Measurements from ENCODE around the gene SLC24A1. TPM values are rescaled to one million over a fixed set of nuclear protein-coding genes. Genes with fewer than 3 reads are reported as not detected.
"Not testable (repeated sequence)": the region's sequence is repeated elsewhere in the genome, so short reads cannot be mapped to it uniquely, and the experiment has no call there.

Gene SLC24A1
- total RNA-seq, 2 experiments from 2014 or later, result 8.8 to 13.5 TPM

DNA sequence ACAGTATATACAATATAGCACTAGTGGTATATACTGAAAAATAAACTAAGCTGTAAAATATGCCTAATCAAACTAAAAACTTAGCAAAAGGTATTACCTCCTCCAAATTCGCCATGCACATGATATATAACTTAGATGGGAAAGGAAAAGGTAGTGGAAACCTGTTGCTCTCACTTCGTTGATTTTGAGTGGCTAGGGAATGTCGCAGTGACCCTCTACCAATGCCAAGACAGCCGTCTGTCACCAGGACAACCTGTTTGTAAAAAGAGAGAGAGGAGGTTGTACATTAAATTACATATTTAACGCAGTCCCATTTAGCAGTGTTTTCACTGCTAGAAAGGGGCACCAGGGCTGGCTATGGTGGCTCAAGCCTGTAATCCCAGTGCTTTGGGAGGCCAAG lies 22.1 kb upstream of the SLC24A1 start:
- H3K27ac Mint-ChIP-seq, result no peak overlapping the region
- H3K36me3 Mint-ChIP-seq, result peaks cover 17% of the 10 kb centered on the region
- intact Hi-C loops (cut with micrococcal nuclease), result no loop called here
- ChIA-PET POLR2A (no interaction called here), CTCF (no interaction called here)
- H3K27me3 Mint-ChIP-seq, result no peaks in the 10 kb centered on the region
- no peak overlapping the region for H3K4me3 Mint-ChIP-seq
- H3K9me3 Mint-ChIP-seq, result no peaks in the 10 kb centered on the region
- no peaks in the 10 kb centered on the region for H3K4me1 Mint-ChIP-seq (ENCODE audit: low read depth)
- DNase-seq, result no peak

DNA sequence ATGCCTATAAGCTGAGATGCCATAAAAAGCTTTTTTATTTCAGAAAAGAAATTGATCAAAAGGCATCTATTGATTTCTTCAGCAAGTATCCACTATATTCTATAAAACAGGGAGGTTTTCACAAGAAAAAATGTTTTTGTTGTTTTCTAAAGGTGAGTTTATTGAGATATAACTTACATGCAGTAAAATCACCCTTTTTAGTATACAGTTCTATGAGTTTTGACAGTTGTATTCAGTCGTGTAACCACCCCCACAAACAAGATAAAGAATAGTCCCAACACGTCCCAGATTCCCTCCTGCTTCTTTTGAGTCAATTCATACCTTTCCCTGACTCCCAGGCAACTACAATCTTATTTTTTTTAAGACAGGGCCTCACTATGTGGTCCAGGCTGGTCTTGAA lies 18.6 kb upstream of the SLC24A1 start:
- H3K27ac Mint-ChIP-seq, result no peak overlapping the region
- DNase-seq, result no peak
- POLR2A ChIA-PET, result no interaction called here

DNA sequence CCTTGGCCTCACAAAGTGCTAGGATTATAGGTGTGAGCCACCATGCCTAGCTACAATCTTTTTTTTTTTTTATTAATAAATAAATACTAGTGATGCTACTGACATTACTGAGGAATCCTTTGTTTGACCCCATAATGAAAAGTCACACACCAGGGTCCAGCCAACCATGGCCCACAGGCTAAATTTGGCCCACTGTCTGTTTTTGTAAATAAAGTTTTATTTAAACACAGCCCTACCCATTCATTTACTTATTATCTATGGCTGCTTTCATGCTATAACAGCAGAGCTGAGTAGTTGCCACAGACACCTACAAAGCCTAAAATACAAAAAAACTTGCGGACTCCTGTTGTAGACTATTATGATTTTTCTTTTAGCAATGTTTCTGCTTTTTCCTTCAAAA lies 18.2 kb upstream of the SLC24A1 start:
- DNase-seq, result no peak
- intact Hi-C loops (cut with micrococcal nuclease), result no loop called here
- no peaks in the 10 kb centered on the region for H3K27me3 Mint-ChIP-seq
- ChIA-PET CTCF (interaction anchor here (1.0 kb wide), 1 partner anchor 16 kb away, joined by 3 read pairs; no protein-coding TSS in a partner anchor), POLR2A (no interaction called here)
- no peaks in the 10 kb centered on the region for H3K9me3 Mint-ChIP-seq
- H3K4me3 Mint-ChIP-seq, result no peak overlapping the region
- peaks cover 8% of the 10 kb centered on the region for H3K4me1 Mint-ChIP-seq (ENCODE audit: low read depth)
- no peak overlapping the region for H3K27ac Mint-ChIP-seq
- peaks cover 14% of the 10 kb centered on the region for H3K36me3 Mint-ChIP-seq

More for the DNA sequence above, 18.6 kb upstream of the SLC24A1 start:
- Mint-ChIP-seq H3K27me3 (no peaks in the 10 kb centered on the region), H3K9me3 (no peaks in the 10 kb centered on the region), H3K4me1 (ENCODE audit: low read depth) (peaks cover 5% of the 10 kb centered on the region), H3K36me3 (peaks cover 17% of the 10 kb centered on the region), H3K4me3 (no peak overlapping the region)
- intact Hi-C loops (cut with micrococcal nuclease), result no loop called here
- CTCF ChIA-PET, result interaction anchor here (1.0 kb wide), 1 partner anchor 16 kb away, joined by 3 read pairs; no protein-coding TSS in a partner anchor

GRCh38 chr15:65610871-65611718 lies 10.6 kb upstream of the SLC24A1 start, which contains the start of gene INTS14:
Gene INTS14, minus strand, starts transcription at chr15:65611131. Its CDS starts 3,751 bp downstream, at chr15:65607380.
- ChIA-PET CTCF (interaction anchor here (0.6 to 2.7 kb wide), 10 partner anchors 17 to 683 kb away, joined by 3 to 14 read pairs (median 4); partner anchors contain the start of genes HACD3 and RAB11A), POLR2A (interaction anchor here (0.9 to 2.5 kb wide), 11 partner anchors 10 to 399 kb away, joined by 3 to 11 read pairs (median 5); partner anchors contain the start of genes DPP8, HACD3, RAB11A and SLC24A1)
- Mint-ChIP-seq H3K4me3 (peak within 1 kb of the TSS; percentile 97), H3K36me3 (peaks cover 2% of the 10 kb centered on the region), H3K4me1 (ENCODE audit: low read depth) (peaks cover 27% of the 10 kb centered on the region), H3K27me3 (no peaks in the 10 kb centered on the region), H3K9me3 (no peaks in the 10 kb centered on the region), H3K27ac (peak within 1 kb of the TSS; percentile 97)
- intact Hi-C loops (cut with micrococcal nuclease), result loop anchor here (1.0 to 10.0 kb wide), 2 partner anchors 94 to 684 kb away; partner anchors contain the start of genes DIS3L and DPP8
- DNase-seq, result peak; percentile 97

GRCh38 chr15:65611888-65612615 lies 9.7 kb upstream of the SLC24A1 start:
- peak overlapping the region; percentile 97 for H3K4me3 Mint-ChIP-seq
- peak overlapping the region; percentile 97 for H3K27ac Mint-ChIP-seq
- POLR2A ChIA-PET, result interaction anchor here (1.6 to 2.5 kb wide), 4 partner anchors 9 to 221 kb away, joined by 5 to 11 read pairs (median 8); partner anchors contain the start of genes HACD3 and SLC24A1
- peaks cover 27% of the 10 kb centered on the region for H3K4me1 Mint-ChIP-seq (ENCODE audit: low read depth)
- no peak for DNase-seq
- intact Hi-C loops (cut with micrococcal nuclease), result loop anchor here (1.0 to 10.0 kb wide), 2 partner anchors 95 to 683 kb away; partner anchors contain the start of genes DIS3L and DPP8
- H3K9me3 Mint-ChIP-seq, result no peaks in the 10 kb centered on the region
- no peaks in the 10 kb centered on the region for H3K27me3 Mint-ChIP-seq
- H3K36me3 Mint-ChIP-seq, result peaks cover 1% of the 10 kb centered on the region
- CTCF ChIA-PET, result interaction anchor here (0.7 to 2.7 kb wide), 6 partner anchors 10 to 251 kb away, joined by 3 to 14 read pairs (median 4); no protein-coding TSS in a partner anchor

GRCh38 chr15:65612616-65612946 lies 9.2 kb upstream of the SLC24A1 start:
- intact Hi-C loops (cut with micrococcal nuclease), result loop anchor here (10.0 kb wide), 1 partner anchor 682 kb away; the partner anchor contains the start of gene DIS3L
- Mint-ChIP-seq H3K36me3 (peaks cover 1% of the 10 kb centered on the region), H3K4me1 (ENCODE audit: low read depth) (peaks cover 27% of the 10 kb centered on the region), H3K4me3 (no peak overlapping the region), H3K9me3 (no peaks in the 10 kb centered on the region), H3K27me3 (no peaks in the 10 kb centered on the region), H3K27ac (no peak overlapping the region)
- ChIA-PET CTCF (interaction anchor here (0.7 to 2.7 kb wide), 5 partner anchors 10 to 250 kb away, joined by 3 to 14 read pairs (median 3); no protein-coding TSS in a partner anchor), POLR2A (interaction anchor here (1.9 to 2.5 kb wide), 2 partner anchors 9 to 82 kb away, joined by 7 to 11 read pairs; partner anchors contain the start of genes HACD3 and SLC24A1)
- no peak for DNase-seq

DNA sequence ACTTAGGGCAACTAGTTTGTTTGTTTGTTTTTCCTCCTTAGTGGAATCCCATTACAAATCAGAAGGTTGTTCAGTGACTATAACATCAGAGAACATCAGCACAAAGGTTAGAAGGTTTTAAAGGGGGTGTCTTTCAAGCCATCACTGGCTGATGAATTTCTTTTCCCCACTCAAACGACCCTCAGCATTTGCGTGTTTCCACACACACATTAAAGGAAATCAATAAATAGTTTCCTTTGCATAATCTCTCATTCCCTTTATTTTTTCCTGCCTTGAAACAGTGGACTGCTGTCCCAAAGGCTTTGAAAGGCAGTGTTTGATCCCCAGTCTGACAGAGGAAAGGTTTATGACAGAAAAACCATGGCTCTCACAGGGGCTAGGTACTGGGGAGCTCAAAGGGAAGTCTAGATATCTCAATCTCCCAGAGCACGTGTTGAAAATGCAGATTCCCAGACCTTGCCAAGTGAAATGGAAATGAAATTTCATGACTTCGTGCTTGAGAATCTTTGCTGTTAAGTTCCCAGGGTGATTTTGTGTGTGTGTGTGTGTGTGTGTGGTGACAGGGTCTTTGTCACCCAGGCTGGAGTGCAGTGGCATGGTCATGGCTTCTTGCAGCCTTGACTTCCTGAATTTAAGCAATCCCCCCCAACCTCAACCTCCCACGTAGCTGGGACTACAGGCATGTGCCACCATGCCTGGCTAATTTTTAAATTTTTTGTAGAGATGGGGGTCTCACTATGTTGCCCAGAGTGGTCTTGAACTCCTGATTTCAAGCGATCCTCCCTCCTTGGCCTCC lies 8.6 kb upstream of the SLC24A1 start:
- POLR2A ChIA-PET, result no interaction called here
- Mint-ChIP-seq H3K4me1 (ENCODE audit: low read depth) (peaks cover 22% of the 10 kb centered on the region), H3K36me3 (peaks cover 1% of the 10 kb centered on the region), H3K27me3 (no peaks in the 10 kb centered on the region), H3K4me3 (no peak overlapping the region), H3K27ac (no peak overlapping the region), H3K9me3 (no peaks in the 10 kb centered on the region)
- intact Hi-C loops (cut with micrococcal nuclease), result loop anchor here (10.0 kb wide), 1 partner anchor 682 kb away; the partner anchor contains the start of gene DIS3L
- no peak for DNase-seq
- CTCF ChIA-PET, result interaction anchor here (0.7 to 1.8 kb wide), 4 partner anchors 17 to 249 kb away, joined by 3 read pairs; no protein-coding TSS in a partner anchor

DNA sequence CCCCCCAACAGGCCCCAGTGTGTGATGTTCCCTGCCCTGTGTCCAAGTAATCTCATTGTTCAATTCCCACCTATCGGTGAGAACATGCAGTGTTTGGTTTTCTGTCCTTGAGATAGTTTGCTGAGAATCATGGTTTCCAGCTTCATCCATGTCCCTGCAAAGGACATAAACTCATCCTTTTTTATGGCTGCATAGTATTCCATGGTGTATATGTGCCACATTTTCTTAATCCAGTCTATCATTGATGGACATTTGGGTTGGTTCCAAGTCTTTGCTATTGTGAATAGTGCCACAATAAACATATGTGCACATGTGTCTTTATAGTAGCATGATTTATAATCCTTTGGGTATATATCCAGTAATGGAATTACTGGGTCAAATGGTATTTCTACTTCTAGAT lies 5.9 kb upstream of the SLC24A1 start:
- CTCF ChIA-PET; H3K27me3 Mint-ChIP-seq; H3K4me1 Mint-ChIP-seq (ENCODE audit: low read depth); DNase-seq; H3K9me3 Mint-ChIP-seq; POLR2A ChIA-PET; H3K4me3 Mint-ChIP-seq; H3K27ac Mint-ChIP-seq; H3K36me3 Mint-ChIP-seq: not testable (repeated sequence)
- intact Hi-C loops (cut with micrococcal nuclease), result loop anchor here (10.0 kb wide), 1 partner anchor 679 kb away; the partner anchor contains the start of gene DIS3L

DNA sequence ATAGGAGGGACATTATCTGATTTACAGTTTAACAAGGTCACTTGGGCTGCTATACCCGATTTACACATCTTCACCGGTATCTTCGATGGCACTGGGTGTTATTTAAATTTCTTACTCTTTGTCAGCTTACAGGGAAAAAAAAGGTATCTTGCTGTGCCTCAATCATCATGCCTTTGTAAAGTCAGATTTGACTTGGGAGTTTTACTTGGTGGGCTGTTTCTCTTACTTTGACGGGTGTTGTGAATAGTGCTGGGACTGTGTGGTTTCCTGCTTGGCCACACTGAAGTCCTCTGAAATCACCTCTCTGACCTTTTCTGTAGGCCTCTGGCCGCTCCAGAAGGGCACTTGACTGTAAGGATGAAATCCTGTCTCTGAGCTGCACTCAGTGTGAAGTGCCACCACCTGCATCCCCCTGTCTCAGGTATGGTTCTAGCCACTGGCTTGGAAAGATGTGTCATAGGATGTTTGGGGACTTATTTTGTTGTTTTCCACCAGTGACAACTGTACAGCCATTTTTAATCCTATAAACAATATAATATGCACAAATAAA lies 3.1 kb upstream of the SLC24A1 start:
- Mint-ChIP-seq H3K27ac (no peak overlapping the region), H3K4me1 (ENCODE audit: low read depth) (no peaks in the 10 kb centered on the region), H3K36me3 (peaks cover 1% of the 10 kb centered on the region), H3K27me3 (no peaks in the 10 kb centered on the region), H3K4me3 (no peak overlapping the region), H3K9me3 (no peaks in the 10 kb centered on the region)
- ChIA-PET POLR2A (interaction anchor here (0.5 kb wide), 1 partner anchor 16 kb away, joined by 4 read pairs; no protein-coding TSS in a partner anchor), CTCF (no interaction called here)
- DNase-seq, result no peak
- intact Hi-C loops (cut with micrococcal nuclease), result loop anchor here (10.0 kb wide), 1 partner anchor 676 kb away; the partner anchor contains the start of gene DIS3L

- Mint-ChIP-seq H3K27ac (no peak overlapping the region), H3K4me3 (no peak overlapping the region), H3K4me1 (ENCODE audit: low read depth) (no peaks in the 10 kb centered on the region), H3K27me3 (no peaks in the 10 kb centered on the region), H3K9me3 (no peaks in the 10 kb centered on the region), H3K36me3 (peaks cover 5% of the 10 kb centered on the region)
- no peak for DNase-seq
- ChIA-PET POLR2A (no interaction called here), CTCF (no interaction called here)
- intact Hi-C loops (cut with micrococcal nuclease), result loop anchor here (10.0 kb wide), 1 partner anchor 675 kb away; the partner anchor contains the start of gene DIS3L
Measured at GRCh38 chr15:65619626-65620290, 2.0 kb upstream of the SLC24A1 start.
